ENCODE results near the gene MFAP5. TPM values are rescaled to one million over a fixed set of nuclear protein-coding genes. Genes with fewer than 3 reads are reported as not detected.

The MFAP5 gene
- total RNA-seq, 4 donors from 2014 or later: 49.3 to 205 (median 137) TPM

DNA sequence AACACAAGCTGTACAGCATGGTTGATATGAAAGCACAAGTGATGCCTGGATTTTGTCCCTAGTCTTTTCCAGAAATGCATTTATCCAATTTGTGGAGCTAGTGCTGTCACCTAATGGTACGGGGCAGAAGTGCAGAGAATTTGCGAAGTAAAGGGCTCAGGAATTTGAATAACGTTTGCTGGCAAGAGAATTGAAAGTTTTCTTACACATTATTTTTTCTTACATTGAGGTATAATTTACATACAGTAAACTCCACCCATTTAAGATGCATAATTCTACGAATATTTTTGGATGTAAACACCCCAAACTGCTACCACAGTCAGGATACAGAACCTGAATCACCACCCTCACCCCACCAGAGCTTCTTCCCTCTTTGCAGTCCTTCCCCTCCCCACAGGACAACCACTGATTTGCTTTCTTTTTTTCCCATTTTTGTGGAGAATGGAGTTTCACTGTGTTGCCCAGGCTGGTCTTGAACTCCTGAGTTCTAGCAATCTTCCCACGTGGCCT, 53.5 kb downstream of the MFAP5 start:
- H3K36me3 ChIP-seq: no peaks in the 10 kb centered on the region
- H3K4me1 ChIP-seq: no peaks in the 10 kb centered on the region
- H3K4me3 ChIP-seq: no peak overlapping the region
- TF ChIP-seq, protein P1, sequence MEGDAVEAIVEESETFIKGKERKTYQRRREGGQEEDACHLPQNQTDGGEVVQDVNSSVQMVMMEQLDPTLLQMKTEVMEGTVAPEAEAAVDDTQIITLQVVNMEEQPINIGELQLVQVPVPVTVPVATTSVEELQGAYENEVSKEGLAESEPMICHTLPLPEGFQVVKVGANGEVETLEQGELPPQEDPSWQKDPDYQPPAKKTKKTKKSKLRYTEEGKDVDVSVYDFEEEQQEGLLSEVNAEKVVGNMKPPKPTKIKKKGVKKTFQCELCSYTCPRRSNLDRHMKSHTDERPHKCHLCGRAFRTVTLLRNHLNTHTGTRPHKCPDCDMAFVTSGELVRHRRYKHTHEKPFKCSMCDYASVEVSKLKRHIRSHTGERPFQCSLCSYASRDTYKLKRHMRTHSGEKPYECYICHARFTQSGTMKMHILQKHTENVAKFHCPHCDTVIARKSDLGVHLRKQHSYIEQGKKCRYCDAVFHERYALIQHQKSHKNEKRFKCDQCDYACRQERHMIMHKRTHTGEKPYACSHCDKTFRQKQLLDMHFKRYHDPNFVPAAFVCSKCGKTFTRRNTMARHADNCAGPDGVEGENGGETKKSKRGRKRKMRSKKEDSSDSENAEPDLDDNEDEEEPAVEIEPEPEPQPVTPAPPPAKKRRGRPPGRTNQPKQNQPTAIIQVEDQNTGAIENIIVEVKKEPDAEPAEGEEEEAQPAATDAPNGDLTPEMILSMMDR (IDR thresholded peaks at IDR 0.05): peak in 3 of 4 experiments; percentile 32 to 55 (median 44)
- TF ChIP-seq EP300 (IDR thresholded peaks at IDR 0.05): no peak
- no peak for TF ChIP-seq POLR2AphosphoS5 (IDR thresholded peaks at IDR 0.05)
- H3K27me3 ChIP-seq: no peaks in the 10 kb centered on the region
- no peaks in the 10 kb centered on the region for H3K9me3 ChIP-seq
- ATAC-seq: no peak
- 15 to 19% methylated on average over 5 of the region's 5 CpGs for WGBS, 2 donors (ENCODE audit: low coverage in 1 of 2)
- H3K27ac ChIP-seq: no peak overlapping the region

DNA sequence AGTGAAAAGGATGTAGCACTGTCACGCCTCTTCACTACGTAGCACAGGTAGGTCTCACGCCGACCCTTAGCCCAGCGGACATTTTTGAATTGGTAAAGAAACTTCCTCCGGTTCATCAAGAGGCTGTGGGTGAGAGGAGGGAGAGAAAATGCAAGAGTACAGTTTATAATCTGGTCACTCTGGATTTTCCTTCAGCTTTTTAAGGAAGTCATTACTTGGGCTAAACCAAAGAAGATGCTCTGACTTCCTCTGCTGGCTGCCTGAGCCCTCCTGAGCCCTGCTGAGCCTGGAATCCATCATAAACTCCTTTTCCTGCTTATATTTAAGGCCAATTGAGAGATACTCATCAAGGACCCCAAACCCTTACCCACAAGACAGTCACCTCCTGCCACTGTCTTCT, 55.7 kb downstream of the MFAP5 start:
- H3K4me3 ChIP-seq: no peak overlapping the region
- no peak for ATAC-seq
- H3K27me3 ChIP-seq: no peaks in the 10 kb centered on the region
- H3K27ac ChIP-seq: no peak overlapping the region
- H3K9me3 ChIP-seq: no peaks in the 10 kb centered on the region
- no peaks in the 10 kb centered on the region for H3K4me1 ChIP-seq
- no peaks in the 10 kb centered on the region for H3K36me3 ChIP-seq
- WGBS, 2 donors (ENCODE audit: low coverage in 1 of 2): 83 to 91% methylated on average over 6 of the region's 6 CpGs
- TF ChIP-seq, protein P1 (IDR thresholded peaks at IDR 0.05): no peak
- TF ChIP-seq POLR2A (IDR thresholded peaks at IDR 0.05) (no peak), EP300 (IDR thresholded peaks at IDR 0.05) (no peak), POLR2AphosphoS5 (IDR thresholded peaks at IDR 0.05) (no peak)

DNA sequence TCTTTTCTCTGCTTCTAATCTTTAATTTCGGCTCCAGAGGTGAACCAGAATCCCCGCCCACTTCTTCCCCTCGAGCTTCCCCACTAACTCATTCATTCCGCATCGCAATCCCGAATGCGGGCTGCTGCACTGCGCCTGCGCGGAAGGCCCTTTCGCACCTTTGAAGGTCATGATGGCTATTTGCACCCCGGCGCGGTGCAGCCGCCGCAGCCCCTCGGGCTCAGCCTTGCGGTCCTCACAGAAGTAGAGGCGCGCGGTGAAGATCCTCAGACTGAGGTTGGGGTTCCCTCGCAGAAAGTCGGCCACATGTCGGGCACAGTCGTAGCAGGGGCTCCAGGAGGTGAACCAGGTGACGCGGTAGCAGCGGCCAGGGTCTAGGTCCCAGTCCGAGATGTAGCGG, 57.6 kb downstream of the MFAP5 start:
- TF ChIP-seq, protein P1 (IDR thresholded peaks at IDR 0.05): no peak
- TF ChIP-seq EP300 (IDR thresholded peaks at IDR 0.05) (no peak), POLR2AphosphoS5 (IDR thresholded peaks at IDR 0.05) (no peak), POLR2A (IDR thresholded peaks at IDR 0.05) (no peak)
- no peaks in the 10 kb centered on the region for H3K27me3 ChIP-seq
- no peak for ATAC-seq

DNA sequence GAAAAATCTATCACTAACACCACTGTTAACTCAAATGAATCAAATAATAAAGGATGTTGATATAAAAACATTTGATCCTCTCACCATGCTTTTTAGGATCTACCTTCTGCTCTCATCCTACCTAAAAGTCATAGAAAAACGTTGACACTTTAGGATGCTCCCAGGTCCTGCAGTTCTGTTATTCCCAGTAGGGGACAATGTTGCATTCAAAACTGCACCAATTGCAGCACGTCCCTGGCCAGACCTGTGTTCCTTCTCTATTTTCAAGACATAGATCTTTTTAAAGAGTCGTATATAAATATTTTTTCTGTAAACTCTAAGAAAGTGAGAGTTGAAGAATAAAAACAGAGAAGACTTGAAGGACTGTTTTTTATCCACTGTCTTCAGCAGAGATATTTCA, 58.8 kb downstream of the MFAP5 start:
- no peaks in the 10 kb centered on the region for H3K27me3 ChIP-seq
- no peaks in the 10 kb centered on the region for H3K9me3 ChIP-seq
- ATAC-seq: no peak
- no peak overlapping the region for H3K4me3 ChIP-seq
- no peaks in the 10 kb centered on the region for H3K36me3 ChIP-seq
- no peak overlapping the region for H3K27ac ChIP-seq
- TF ChIP-seq POLR2A (IDR thresholded peaks at IDR 0.05) (no peak), EP300 (IDR thresholded peaks at IDR 0.05) (no peak), POLR2AphosphoS5 (IDR thresholded peaks at IDR 0.05) (no peak)
- TF ChIP-seq, protein P1 (IDR thresholded peaks at IDR 0.05): no peak
- WGBS, 2 donors (ENCODE audit: low coverage in 1 of 2): 15 to 29% methylated on average over 3 of the region's 3 CpGs
- no peaks in the 10 kb centered on the region for H3K4me1 ChIP-seq

More for the DNA sequence above, 57.6 kb downstream of the MFAP5 start:
- Histone ChIP-seq H3K4me1 (no peaks in the 10 kb centered on the region), H3K27ac (no peak overlapping the region), H3K4me3 (no peak overlapping the region), H3K36me3 (no peaks in the 10 kb centered on the region), H3K9me3 (no peaks in the 10 kb centered on the region)
- WGBS, 2 donors (ENCODE audit: low coverage in 1 of 2): 87 to 91% methylated on average over 10 to 16 of the region's 30 CpGs

DNA sequence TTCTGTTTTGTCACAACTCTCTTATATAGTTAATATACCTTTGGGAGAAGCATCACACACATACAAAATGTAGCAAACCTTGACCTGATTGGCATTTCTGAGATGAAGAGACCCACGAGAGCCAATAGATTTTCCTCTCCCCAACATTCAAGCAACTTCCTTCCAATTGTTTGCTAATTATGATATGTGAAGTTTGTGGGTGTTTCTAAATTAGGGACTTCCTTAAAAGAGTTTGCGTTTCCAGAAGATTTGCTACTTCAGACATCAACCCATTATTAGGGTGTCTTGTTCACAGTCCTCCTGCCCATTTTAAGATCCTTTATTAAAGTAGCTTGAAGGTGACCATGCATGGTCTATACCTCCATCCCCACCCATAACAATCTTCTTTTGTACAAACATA, 59.3 kb downstream of the MFAP5 start:
- 48 to 52% methylated on average over 2 of the region's 2 CpGs for WGBS, 2 donors (ENCODE audit: low coverage in 1 of 2)
- Histone ChIP-seq H3K27me3 (no peaks in the 10 kb centered on the region), H3K36me3 (no peaks in the 10 kb centered on the region), H3K4me3 (no peak overlapping the region), H3K9me3 (no peaks in the 10 kb centered on the region), H3K27ac (no peak overlapping the region), H3K4me1 (no peaks in the 10 kb centered on the region)
- TF ChIP-seq, protein P1 (IDR thresholded peaks at IDR 0.05): no peak
- ATAC-seq: no peak

Measured in gastroesophageal sphincter (tissue), 4 donors.